OCI-LY1 (cell line): ENCODE data around the gene TBXAS1.

ENCODE experiments used
- H2AFZ ChIP-seq: fragments of 200-600 bp; sonication (generic), shearing (Covaris generic); 2 replicates; pipeline ENCODE4 v1.6.0; 2014; ENCODE audit warnings: antibody characterized with exemption, mild to moderate bottlenecking, low read length
- H3F3A ChIP-seq: fragments of 200-600 bp; sonication (generic), shearing (Covaris generic); 2 replicates; pipeline ENCODE4 v1.6.0; 2014; ENCODE audit warnings: mild to moderate bottlenecking, antibody characterized with exemption, low read length, moderate library complexity; ENCODE audit not compliant: insufficient read depth
- H3K27ac ChIP-seq: fragments of 200-600 bp; sonication (generic); 2 replicates; pipeline ENCODE4 v1.5.1; 2014; ENCODE audit warnings: low read length, mixed run types, mild to moderate bottlenecking, low read depth; ENCODE audit not compliant: poor library complexity, severe bottlenecking
- H3K27me3 ChIP-seq: fragments of 200-600 bp; sonication (generic); 2 replicates; pipeline ENCODE4 v1.6.0; 2014; ENCODE audit warnings: antibody characterized with exemption, mild to moderate bottlenecking, low read length, moderate library complexity; ENCODE audit not compliant: insufficient read depth
- H3K36me3 ChIP-seq: fragments of 200-600 bp; sonication (generic); 2 replicates; pipeline ENCODE4 v1.6.1; 2014; ENCODE audit warnings: mild to moderate bottlenecking, antibody characterized with exemption, low read length, moderate library complexity, mixed read lengths; ENCODE audit not compliant: insufficient read depth
- H3K4me1 ChIP-seq: fragments of 200-600 bp; sonication (generic); 2 replicates; pipeline ENCODE4 v1.5.1; 2014; ENCODE audit warnings: mild to moderate bottlenecking, low read length, moderate library complexity; ENCODE audit not compliant: insufficient read depth, severe bottlenecking
- H3K4me2 ChIP-seq: fragments of 200-600 bp; sonication (generic), shearing (Covaris generic); 2 replicates; pipeline ENCODE4 v1.6.1; 2014; ENCODE audit warnings: low read length
- H3K4me3 ChIP-seq: fragments of 200-600 bp; sonication (generic); 2 replicates; pipeline ENCODE4 v1.5.1; 2014; ENCODE audit warnings: low read length, low read depth, mild to moderate bottlenecking, mixed read lengths; ENCODE audit not compliant: poor library complexity, severe bottlenecking
- H3K79me2 ChIP-seq: fragments of 200-600 bp; shearing (Covaris generic); 2 replicates; pipeline ENCODE4 v1.6.1; 2016; ENCODE audit warnings: mixed run types, low read length, mixed read lengths; ENCODE audit not compliant: insufficient read depth
- H3K9ac ChIP-seq: fragments of 200-600 bp; sonication (generic), shearing (Covaris generic); 2 replicates; pipeline ENCODE4 v1.6.1; 2014; ENCODE audit warnings: mild to moderate bottlenecking, low read length, mixed read lengths
- H3K9me2 ChIP-seq: fragments of 200-600 bp; sonication (generic), shearing (Covaris generic); 2 replicates; pipeline ENCODE4 v1.6.1; 2014; ENCODE audit warnings: low read depth, mild to moderate bottlenecking, low read length, mixed read lengths
- H3K9me3 ChIP-seq: fragments of 200-600 bp; shearing (Covaris generic); 2 replicates; pipeline ENCODE4 v1.6.1; 2014; ENCODE audit warnings: low read length, mixed read lengths
- H4K20me1 ChIP-seq: fragments of 200-600 bp; sonication (generic), shearing (Covaris generic); 2 replicates; pipeline ENCODE4 v1.6.0; 2016; ENCODE audit warnings: mild to moderate bottlenecking, low read length; ENCODE audit not compliant: insufficient read depth
- EZH2 ChIP-seq: fragments of 200-600 bp; sonication (generic), shearing (Covaris generic); IDR thresholded peaks from 2 replicates; pipeline ENCODE4 v1.8.0; 2017; ENCODE audit warnings: borderline replicate concordance, mixed run types, mild to moderate bottlenecking, antibody characterized with exemption, low read length, moderate library complexity, mixed read lengths
- TF ChIP-seq, protein P1 (sequence below): fragments of 200-600 bp; sonication (generic), shearing (Covaris generic); IDR thresholded peaks from 2 replicates; pipeline ENCODE4 v1.5.1; 2017; ENCODE audit warnings: mild to moderate bottlenecking, antibody characterized with exemption, low read length, moderate library complexity, mixed read lengths

Gene TBXAS1

DNA sequence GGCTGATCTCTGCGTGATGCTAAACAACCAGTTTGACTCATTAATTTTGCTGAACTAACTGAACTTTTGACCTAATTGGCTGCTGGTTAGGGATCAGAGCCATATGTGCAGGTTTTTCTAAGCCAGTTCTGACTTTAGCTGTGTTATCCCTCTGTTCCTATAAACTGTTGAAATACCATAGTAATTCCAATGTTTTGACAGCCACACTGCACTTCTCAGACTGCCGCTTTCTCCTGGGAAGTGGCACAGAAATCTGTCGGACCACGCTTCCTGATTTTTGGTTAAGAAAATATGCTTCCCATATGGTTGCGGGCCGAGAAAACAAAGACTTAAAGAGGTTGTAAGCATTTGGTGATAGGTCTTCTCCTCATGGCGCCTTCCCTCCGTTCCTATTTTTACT lies 42.3 kb downstream of the TBXAS1 start:
- Histone ChIP-seq H3K27ac (no peak overlapping the region), H3K9me2 (no peaks in the 10 kb centered on the region), H3K4me3 (no peak overlapping the region), H3K79me2 (no peaks in the 10 kb centered on the region), H3K36me3 (no peaks in the 10 kb centered on the region), H2AFZ (no peak overlapping the region), H3K27me3 (no peaks in the 10 kb centered on the region; the same call in 1 of the 2 replicates), H3K9me3 (no peaks in the 10 kb centered on the region), H4K20me1 (no peaks in the 10 kb centered on the region), H3K9ac (no peak overlapping the region), H3K4me1 (no peaks in the 10 kb centered on the region), H3F3A (no peaks in the 10 kb centered on the region), H3K4me2 (no peak overlapping the region)
- TF ChIP-seq, protein P1, sequence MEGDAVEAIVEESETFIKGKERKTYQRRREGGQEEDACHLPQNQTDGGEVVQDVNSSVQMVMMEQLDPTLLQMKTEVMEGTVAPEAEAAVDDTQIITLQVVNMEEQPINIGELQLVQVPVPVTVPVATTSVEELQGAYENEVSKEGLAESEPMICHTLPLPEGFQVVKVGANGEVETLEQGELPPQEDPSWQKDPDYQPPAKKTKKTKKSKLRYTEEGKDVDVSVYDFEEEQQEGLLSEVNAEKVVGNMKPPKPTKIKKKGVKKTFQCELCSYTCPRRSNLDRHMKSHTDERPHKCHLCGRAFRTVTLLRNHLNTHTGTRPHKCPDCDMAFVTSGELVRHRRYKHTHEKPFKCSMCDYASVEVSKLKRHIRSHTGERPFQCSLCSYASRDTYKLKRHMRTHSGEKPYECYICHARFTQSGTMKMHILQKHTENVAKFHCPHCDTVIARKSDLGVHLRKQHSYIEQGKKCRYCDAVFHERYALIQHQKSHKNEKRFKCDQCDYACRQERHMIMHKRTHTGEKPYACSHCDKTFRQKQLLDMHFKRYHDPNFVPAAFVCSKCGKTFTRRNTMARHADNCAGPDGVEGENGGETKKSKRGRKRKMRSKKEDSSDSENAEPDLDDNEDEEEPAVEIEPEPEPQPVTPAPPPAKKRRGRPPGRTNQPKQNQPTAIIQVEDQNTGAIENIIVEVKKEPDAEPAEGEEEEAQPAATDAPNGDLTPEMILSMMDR, result no peak
- TF ChIP-seq EZH2, result no peak

DNA sequence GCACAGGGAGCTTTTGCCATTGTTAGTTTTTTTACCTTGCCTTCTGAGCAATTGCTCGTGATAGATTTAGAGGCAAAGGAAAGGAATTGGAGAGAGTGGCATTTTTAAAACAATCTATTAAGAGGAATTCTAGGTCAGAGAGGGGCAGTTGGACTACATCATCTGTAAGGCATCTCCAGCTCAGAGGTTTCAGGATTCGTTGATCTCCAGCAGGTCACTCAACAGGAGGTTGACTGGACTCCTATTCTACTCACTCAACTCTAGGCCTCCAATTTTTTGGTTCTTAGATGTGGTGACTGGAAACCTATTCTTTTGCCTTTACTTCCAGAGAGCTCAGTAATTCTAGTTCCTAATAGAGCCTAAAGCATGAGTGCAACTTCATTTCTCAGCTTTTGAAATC lies 42.8 kb downstream of the TBXAS1 start:
- Histone ChIP-seq H3K79me2 (no peaks in the 10 kb centered on the region), H3K9ac (no peak overlapping the region), H3K4me3 (no peak overlapping the region), H3K27me3 (no peaks in the 10 kb centered on the region; the same call in 1 of the 2 replicates), H3K4me2 (no peak overlapping the region), H3K36me3 (no peaks in the 10 kb centered on the region), H3K4me1 (no peaks in the 10 kb centered on the region), H2AFZ (no peak overlapping the region), H3K27ac (no peak overlapping the region), H3F3A (no peaks in the 10 kb centered on the region), H4K20me1 (no peaks in the 10 kb centered on the region), H3K9me3 (no peaks in the 10 kb centered on the region), H3K9me2 (no peaks in the 10 kb centered on the region)
- TF ChIP-seq, protein P1, result no peak
- TF ChIP-seq EZH2, result no peak

DNA sequence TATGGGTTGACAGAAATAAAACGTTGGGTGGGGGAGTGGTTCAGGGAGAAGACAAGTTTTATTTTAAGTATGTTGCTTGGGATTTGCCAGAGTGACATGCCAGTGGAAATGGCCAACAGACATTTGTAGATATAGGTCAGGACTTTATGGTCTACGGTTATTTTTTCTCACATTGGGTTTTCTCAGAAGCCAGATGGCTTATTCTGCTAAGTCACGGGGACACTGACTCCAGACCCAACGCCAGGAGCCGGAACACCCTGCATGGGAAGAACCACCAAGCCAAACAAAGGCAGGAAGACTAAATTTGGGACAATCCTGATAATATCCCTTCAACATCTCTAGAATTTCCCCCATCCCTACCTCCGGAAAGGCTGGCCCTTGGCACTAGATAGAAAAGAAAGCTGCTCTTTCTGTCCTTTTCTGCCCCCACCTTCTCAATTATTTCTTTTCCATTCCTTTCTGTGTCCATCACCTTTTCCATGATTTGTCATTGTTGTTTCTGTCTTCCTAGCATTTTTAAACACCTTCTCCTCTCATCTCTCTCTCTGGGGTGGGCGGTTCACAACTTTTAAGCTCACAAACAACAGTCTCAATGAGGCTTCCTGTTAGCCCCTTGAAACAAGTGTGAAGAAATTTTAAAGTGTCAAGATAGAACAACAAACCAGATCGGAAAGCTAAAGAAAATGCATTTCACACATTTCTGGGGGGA lies 44.7 kb downstream of the TBXAS1 start:
- TF ChIP-seq EZH2, result no peak
- TF ChIP-seq, protein P1, result no peak
- no peaks in the 10 kb centered on the region for H3K36me3 ChIP-seq
- no peaks in the 10 kb centered on the region for H3K27me3 ChIP-seq
- H3K9me2 ChIP-seq, result no peaks in the 10 kb centered on the region
- no peak overlapping the region for H3K4me2 ChIP-seq
- H3K79me2 ChIP-seq, result no peaks in the 10 kb centered on the region
- H3K9me3 ChIP-seq, result no peaks in the 10 kb centered on the region
- H3F3A ChIP-seq, result no peaks in the 10 kb centered on the region
- H3K4me3 ChIP-seq, result no peak overlapping the region
- no peaks in the 10 kb centered on the region for H4K20me1 ChIP-seq
- no peak overlapping the region for H3K9ac ChIP-seq
- H2AFZ ChIP-seq, result no peak overlapping the region
- H3K27ac ChIP-seq, result no peak overlapping the region
- no peaks in the 10 kb centered on the region for H3K4me1 ChIP-seq
